Germinal center (tissue), 1 donor: ENCODE results near the gene BICD1.
"Not testable (repeated sequence)": the region's sequence is repeated elsewhere in the genome, so short reads cannot be mapped to it uniquely, and the experiment has no call there.

ENCODE experiments used
- DNase-seq: peaks from one replicate; pipeline ENCODE4 v3.0.0; 2012; ENCODE audit warnings: mixed read lengths, low spot score

The BICD1 gene

DNA sequence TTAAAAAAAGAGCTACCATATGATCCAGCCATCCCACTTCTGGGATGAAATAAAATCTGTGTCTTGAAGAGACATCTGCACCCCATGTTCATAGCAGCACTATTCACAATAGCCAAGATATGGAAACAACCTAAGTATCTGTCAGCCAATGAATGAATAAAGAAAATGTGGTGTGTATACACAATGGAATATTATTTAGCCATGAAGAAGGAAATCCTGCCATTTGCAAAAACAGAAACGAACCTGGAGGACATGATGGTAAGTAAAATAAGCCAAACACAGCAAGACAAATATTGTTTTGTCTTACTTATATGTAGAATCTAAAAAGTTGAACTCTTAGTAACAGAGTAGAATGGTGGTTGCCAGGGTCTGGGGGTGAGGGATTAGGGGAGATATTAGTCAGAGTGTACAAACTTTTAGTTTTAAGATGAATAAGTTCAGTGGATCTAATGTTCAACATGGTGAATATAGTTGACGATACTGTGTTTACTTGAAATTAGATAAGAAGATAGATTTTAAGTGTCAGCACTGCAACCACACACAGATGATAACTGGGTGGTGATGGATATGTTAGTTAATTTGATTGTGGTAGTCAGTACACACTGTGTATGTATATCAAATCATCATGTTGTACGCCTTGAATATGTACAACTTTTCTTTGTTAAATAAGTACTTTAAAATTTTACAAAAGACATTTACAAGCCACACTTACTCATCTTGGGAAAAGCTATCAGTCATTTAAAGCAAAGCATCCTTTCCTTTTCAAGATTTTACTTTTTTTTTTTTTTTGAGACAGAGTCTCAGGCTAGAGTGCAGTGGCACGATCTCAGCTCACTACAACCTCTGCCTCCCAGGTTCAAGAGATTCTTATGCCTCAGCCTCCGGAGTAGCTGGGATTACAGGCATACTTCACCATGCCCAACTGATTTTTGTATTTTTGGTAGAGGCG, 89.9 kb downstream of the BICD1 start:
- no peak for DNase-seq

DNA sequence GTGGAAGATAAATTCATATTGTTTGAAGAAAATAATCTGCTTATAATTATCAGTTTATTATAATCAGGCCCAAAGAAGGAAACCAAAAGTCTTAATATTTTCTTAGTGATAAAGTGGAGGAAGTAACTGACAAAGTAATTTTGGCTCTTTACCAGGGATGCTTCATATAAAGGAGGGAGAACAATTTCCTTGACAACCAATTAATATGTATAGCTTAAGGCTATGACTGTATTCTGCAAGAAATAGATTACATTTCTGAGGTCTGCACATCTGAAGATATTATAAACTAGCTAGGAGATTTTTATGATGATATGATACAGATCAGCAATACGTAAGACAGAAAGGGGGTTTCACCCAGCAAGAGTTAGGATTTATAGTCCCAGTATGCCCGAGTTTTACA, 90.8 kb downstream of the BICD1 start:
- no peak for DNase-seq

DNA sequence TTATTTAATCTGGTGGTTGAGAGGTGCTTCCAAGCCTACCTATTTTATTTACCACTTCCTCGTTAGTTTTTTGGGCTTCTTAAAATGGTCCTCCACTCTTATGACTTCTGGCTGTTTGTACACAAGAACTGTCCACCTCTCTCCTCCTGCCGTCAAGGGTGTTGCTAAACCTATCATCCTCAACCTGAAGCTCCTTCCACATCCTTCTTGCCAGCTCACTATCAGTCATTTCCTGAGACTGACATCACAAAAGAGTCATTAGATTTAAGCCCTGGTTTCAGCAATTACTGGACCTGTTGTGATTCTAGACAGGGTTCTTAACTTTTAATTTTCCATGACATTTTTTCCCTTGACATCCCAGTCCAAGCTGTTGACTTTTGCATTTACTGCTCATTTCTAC, 91.9 kb downstream of the BICD1 start:
- DNase-seq, result no peak

DNA sequence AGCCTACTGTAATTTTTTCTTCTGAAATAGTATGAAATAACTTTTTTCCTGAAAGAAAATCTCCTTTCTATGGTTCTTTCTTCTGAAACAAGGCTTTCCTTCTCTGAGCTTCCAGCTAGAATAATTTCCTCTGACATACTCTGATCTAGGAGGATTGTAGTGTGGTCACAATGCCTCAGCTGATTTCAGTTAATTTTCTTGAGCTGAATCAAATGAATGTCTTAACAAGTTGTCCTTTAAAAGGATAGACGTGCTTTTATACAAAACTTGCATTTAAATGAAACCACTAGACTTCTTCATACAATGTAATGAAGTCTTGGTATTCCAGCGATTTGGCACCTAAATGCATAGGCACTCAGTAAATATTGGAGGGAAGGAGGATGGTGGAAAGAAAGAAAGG, 94.4 kb downstream of the BICD1 start:
- DNase-seq, result no peak

DNA sequence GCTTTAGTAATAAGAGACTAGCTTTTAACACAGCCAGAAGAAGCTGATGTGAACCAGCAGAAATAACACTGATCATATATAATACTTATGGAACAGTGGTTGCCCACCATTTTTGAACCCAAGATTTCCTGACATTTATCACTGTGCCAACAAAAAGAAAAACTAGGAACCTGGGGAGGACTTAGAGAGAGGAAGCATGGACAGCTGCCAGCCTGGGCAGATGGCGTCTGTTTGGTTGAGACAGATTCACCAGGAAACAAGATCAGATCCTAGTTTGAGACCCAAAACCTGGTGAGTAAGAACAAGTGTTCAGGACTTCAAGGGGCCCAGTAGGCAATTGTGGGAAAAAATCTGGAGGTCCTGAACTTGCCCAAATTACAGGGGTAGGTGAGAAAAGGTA, 95.3 kb downstream of the BICD1 start:
- no peak for DNase-seq

DNA sequence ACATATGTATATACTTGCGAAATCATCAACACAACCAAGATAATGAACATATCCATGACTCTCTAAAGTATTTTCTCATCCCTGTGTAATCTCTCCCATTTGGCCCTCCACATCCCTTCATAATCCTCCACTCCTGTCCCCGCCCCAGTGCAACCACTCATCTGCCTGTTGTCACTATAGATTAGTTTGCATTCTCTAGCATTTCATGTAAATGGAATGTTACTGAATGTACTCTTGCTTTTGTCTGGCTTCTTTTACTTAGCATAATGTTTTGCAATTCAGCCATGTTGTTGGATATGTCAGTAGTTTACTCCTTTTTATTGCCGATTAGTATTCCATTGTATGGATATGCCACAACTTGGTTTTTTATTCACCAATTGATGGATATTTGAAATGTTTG, 99.1 kb downstream of the BICD1 start:
- no peak for DNase-seq

DNA sequence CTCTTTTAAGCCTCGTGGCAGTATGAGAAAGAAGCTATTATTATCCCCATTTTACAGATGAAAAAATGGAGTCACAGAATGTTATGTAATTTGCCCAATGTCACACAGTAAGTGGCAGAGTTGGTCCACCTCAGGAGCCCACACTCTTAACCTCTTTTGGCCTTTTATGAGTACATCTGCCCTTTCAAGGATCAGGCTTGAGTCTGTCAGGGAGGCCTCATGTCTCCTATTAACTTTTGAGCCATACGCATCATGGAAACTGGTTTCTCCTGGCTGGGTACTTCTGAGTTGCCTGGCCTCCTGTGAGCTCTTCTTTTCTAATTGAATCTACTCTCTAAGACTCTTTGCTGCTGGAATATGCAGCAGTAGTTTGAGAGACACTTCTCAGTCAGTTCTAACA, 101.7 kb downstream of the BICD1 start:
- no peak for DNase-seq

DNA sequence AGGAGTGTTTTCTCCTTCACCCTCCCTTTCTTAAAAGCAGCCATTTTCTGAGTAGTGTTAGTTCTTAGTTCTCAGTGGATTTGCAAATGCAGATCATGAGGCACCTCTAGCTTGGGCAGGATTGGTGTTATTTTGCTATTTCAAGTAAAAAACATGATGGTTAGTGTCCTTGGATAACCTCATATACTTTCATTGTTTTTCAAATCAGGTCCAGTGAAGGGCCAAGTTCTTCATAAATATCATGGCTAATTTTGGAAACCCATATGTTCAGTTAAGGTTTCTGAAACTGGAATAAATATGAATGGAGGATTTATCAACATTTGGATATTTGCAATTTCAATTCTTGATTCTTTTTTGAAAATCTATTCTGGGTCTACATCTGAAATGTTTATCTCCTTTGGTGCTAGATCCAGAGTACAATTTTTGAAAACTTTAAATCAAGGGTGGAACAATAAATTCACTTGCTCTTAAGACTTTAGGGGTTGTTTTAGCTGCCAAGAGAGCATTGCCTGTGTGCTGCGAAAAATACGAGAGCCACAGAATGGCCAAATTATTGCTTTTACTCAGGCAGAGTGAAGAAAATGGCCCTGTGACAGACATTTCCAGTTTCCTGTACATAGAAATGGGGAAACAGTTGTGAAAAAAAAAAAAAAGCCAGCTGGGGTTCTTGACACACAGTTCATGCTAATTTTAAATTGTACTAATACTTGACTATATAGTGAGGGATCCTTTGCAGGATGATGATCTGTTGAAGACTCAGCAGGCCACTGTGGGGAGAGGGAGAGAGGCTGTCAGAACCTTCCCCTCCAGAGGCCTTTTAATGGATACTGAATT, 104.6 kb downstream of the BICD1 start:
- DNase-seq, result no peak

DNA sequence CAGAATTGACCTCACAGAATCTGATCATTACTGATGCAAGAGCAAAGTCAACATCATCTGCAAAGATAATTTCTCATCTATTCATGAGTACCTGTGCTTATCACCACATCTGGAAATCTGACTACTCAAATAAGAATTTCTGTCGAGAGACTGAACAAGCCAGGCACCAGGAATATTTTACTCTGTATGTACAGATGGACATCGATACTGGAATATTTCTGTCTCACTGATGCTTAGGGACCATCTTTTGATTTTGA, 105.2 kb downstream of the BICD1 start:
- DNase-seq, result no peak

DNA sequence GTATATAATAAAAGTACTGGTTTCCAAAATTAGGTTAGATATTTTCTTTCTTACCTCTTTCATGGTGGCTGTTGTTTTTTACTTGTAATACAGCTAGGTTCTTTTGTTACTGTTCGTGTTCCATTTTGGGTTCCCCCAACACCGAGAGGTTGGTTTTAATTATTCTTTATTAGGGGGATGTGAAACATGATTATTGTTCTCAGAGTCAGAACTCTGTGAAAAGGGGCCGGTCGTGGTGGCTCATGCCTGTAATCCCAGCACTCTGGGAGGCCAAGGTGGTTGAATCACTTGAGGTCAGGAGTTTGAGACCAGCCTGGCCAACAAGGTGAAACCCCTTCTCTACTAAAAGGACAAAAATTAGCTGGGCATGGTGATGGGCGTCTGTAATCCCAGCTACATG, 108.1 kb downstream of the BICD1 start:
- DNase-seq, result no peak

DNA sequence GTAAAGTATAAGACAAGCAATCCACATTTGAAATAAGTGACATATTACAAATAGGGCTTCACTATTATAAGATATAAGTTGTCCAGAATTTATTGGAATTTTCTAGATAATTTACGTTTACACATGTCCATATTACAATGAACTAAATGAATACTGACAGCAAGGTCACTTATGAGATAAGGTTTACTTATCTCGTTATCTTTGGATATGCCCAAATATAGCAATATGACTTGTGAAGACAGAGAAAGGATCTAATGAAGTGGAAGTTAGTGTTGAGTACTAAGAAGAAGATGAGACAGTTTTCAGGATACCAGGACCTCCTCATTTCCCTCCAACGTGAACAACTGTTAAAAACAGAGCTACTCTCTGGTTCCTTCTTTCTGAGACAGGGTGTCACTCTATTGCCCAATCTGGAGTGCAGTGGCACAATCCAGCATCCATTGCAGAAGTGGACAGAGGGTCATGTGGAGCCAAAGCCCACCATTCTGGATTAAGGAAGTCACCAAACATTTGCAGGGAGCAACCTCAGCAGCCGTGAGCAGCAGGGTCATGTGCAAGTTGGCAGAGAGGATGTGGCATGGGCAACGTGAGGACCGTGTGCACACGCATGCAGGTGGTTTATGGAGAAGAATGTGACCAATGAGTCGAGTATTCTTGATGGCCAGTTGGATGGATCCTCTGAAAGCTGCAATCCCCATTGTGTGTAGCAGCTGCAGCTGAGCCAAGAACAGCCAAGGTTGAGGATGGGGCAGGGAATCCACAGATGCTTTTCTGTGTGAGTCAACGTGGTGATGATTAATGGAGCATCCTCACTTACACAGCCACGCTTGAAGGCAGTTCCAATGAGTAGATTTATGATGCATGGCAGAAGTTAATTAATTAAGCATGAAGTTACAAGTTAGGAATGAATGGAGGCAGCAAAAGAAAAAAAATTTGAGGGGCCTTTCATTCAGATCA, 111.0 kb downstream of the BICD1 start:
- no peak for DNase-seq

DNA sequence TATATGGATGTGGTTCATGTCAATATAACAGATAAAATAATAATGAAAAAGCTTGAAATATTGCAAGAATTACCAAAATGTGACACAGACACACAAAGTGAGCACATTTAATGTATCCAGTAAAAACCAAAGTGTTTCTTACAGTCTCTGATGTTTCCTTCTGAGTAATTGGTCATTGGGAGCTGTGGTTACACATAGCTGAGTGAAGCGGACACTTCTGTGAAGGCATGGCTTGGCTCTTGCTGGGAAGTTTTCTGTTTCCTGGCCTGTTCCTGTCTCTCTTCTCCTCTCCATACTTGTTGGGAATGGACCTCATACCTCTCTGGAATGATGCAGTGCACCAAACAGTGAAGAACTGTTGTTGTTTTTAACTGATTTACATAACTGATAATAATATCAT, 117.3 kb downstream of the BICD1 start:
- no peak for DNase-seq

DNA sequence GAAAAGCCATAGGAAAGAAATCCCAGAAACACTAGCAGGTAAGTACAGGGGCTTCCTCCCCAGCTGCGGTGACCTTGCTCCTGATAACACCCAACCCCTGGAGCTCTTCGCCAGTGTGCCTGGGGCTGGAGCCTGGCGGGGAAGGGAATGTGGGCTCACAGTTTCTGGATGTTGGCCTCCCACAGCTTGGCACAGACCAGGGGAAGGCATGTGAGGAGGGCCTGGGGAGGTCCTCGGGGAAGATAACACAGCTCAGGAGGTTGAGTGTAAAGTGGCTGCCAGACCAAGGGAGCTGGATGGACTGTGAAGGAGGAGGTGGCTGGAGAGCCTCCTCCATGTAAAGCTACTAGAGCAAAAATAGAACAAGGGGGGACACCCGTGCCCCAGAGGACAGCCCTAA, 120.1 kb downstream of the BICD1 start:
- no peak for DNase-seq

DNA sequence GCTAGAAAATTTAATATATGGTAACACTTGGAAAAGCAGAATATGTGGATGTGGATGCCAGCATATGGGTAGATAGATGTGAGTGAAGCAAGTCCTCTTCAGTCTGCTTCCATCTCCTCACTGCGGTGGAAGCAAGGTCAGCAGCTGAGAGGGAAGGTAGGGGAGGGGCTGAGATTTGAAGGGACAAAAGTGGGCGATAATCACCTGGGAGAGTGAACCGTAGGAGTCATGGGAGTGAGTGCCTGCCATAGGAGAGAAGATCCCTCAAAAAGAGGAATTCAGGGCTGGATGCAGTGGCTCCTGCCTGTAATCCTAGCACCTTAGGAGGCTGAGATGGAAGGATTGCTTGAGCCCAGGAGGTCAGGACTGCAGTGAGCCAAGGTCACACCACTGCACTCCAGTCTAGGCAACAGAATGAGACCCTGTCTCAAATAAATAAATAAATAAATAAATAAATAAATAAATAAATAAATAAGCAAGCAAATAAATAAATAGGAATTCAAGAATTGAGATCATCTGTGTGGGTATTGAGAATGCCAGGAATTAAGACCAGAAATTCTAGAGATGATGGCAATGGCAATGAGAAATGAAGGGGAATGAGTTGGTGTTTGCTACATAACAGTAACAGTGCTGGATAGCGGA, 123.4 kb downstream of the BICD1 start:
- no peak for DNase-seq

DNA sequence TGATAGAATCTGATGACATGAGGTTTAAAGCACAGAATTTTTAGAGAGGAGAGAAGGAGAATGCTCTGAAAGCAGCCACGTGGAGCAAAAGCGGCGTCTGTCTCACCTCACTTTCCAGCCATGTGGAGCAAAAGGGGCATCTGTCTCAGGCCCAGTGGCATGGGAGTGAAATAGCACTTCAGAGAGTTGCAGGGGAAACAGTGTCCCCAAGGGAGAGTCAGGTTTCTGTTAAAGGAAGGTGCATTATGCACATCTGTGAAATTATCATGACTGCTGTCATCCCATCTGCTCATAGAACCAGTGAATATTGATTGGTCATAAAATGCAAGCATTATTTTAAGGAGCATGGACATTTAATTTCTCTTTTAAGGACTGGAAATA, 124.0 kb downstream of the BICD1 start:
- DNase-seq, result peak; percentile 21

DNA sequence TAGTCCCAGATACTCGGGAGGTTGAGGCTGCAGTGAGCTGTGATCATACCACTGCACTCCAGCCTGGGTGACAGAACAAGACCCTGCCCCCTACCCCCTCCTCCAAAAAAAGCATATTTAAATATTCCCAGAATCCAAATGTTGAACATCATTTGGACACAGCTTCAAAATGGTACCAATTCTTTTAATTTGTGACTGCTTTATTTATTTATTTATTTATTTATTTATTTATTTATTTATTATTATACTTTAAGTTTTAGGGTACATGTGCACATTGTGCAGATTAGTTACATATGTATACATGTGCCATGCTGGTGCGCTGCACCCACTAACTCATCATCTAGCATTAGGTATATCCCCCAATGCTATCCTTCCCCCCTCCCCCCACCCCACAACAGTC, 124.7 kb downstream of the BICD1 start:
- not testable (repeated sequence) for DNase-seq

DNA sequence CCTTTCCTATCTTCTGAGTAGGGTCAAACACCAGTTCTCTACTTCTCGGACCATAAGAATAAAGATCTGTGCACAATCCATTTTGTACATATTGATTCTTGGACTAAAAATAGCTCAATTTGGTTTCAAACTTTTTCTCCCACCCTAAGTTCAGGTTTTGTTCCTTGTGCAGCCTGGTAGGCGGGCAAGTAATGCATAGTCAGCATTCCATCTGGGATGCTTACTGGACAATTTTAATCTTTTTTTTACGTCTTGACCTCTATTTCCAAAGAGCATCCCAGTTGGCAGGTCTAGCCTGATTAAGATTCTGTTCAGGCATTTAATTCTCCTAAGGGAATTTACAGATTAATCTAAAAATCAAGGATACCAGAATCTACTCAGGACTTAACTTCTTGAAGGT, 126.9 kb downstream of the BICD1 start:
- no peak for DNase-seq

DNA sequence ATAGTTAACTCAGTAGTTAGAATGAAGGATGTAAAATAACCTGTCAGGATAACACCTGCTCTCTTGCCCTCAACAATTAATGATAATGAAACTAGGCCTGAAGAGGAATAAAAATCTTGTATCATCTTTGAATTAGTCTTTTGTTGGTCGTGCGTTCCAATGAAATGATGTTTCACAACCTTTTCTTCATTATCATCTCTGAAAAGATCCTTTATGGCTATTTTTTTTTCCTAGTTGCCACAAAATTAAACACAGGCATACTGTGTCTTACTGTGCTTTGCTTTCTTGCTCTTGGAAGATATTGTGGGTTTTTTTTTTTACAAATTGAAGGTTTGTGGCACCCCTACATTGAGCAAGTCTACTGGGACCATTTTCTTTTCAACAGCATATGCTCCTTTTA, 128.6 kb downstream of the BICD1 start:
- no peak for DNase-seq

DNA sequence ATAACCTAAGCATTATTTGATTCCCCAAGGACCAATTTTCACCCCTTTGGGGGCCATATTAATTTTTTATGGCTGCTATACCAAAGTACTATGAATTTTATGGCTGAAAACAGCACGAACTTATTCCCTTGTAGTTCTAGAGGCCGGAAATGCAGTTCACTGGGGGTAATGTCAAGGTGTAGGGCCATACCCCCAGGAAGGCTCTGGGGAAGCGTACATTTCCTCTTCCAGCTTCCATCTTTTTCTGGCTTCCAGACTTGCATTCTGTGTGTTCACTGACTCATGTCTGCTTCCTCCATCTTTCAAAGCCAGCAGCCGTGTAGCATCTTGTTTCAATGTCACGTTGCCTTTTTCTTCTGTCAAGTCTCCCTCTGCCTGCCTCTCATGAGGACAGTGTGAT, 133.5 kb downstream of the BICD1 start:
- DNase-seq, result no peak

DNA sequence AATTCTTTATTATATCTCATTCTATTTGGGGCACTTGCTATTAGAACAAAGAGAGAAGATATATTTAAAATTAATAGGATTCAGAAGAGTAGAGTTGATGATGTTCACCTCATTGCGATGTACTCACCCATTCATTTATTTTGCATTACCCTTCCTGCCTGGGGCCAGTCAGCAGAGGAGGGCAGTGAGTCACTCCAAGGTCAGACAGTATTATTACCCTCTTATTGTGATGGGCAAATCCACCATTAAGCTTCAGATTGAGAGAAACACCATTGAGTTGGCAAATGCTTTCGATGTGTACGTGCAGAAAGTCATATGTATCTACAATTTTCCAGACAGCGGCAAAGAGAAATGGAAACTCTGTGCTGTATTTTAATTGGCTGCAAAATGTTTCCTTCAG, 134.2 kb downstream of the BICD1 start:
- no peak for DNase-seq

DNA sequence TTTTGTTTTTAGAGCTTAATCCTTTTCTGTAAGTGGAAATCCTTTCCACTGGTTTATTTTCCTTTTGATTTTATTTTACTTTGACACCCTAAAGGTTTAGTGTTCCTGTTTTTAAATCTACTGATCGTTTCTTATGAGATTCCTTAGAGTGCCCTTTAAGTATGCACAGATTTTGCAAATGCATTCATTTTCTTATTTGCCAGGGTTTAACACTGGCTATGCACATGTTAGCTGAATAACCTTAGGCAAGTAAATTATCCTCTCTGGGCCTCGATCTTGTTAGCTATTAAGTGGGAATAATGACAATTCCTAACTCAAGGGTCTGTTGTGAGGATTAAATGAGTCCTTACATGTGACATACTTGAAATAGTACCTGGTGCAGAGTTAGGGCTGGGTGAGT, 136.0 kb downstream of the BICD1 start:
- DNase-seq, result no peak
